Peyer's patch (tissue), 4 donors: ENCODE data around the gene PRSS50.

Source experiments
- CTCF ChIP-seq, 6 experiments: fragments of 450-650 bp in 4 of 6; fragments of 200-600 bp in 2 of 6; sonication (generic) in 1 of 6; IDR thresholded peaks; one replicate each; pipeline ENCODE4 v1.5.1; 2017 to 2019; ENCODE audit warnings: antibody characterized with exemption in 6 of 6, mild to moderate bottlenecking in 3 of 6, moderate library complexity in 1 of 6
- POLR2A ChIP-seq, 2 donors: fragments of 450-650 bp; IDR thresholded peaks; one replicate each; pipeline ENCODE4 v1.5.1; 2017; ENCODE audit warnings: antibody characterized with exemption in 2 of 2, mild to moderate bottlenecking in 2 of 2, moderate library complexity in 2 of 2

DNA sequence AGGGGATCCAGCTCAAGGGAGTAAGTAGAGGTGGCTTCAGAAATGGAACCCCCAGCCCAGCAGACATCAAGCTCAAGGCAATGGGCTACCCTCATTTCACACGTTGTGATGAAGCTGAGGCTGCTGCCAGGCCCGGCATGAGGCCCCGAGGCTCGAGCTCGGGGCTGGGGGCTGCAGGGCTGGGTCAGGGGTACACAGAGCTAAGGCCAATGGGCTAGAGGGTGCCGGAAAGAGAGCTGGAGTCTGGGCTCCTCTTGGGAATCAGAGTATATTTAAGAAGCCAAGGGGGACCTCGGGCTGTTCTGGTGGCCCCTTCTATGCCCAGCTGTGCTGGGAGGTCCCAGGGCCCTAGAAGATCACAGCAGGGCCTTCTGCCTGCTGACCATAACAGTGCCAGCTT lies 7.4 kb downstream of the PRSS50 start:
- TF ChIP-seq CTCF (IDR thresholded peaks at IDR 0.05), result no peak
- TF ChIP-seq POLR2A (IDR thresholded peaks at IDR 0.05), result no peak
